ENCODE results near the gene TMSB10. TPM values are rescaled to one million over a fixed set of nuclear protein-coding genes. Genes with fewer than 3 reads are reported as not detected.

TMSB10 gene
- polyA plus RNA-seq, 4 donors: 1,047 to 3,566 (median 2,651) TPM

GRCh38 chr2:84891355-84892010 lies 14.0 kb upstream of the TMSB10 start:
- WGBS, 3 donors: 88 to 92% (median 88%) methylated on average over 12 of the region's 12 CpGs
- peaks cover 0 to 13% (median 5%) of the 10 kb centered on the region in 3 donors for H3K4me1 ChIP-seq (ENCODE audit: control insufficient read depth in 3 of 3, insufficient read depth in 2 of 3, low read depth in 1 of 3, low read length in 2 of 3)
- no peak overlapping the region for H3K4me3 ChIP-seq (ENCODE audit: low read depth in 1 of 3, low read length in 3 of 3)
- FAIRE-seq: no peak
- H3K27ac ChIP-seq (ENCODE audit: low read depth in 1 of 3, low read length in 2 of 3): no peak overlapping the region
- no peaks in the 10 kb centered on the region for H3K9me3 ChIP-seq (ENCODE audit: control insufficient read depth in 2 of 2, insufficient read depth in 1 of 2, low read depth in 1 of 2, low read length in 1 of 2)
- DNase-seq: no peak
- no peaks in the 10 kb centered on the region for H3K27me3 ChIP-seq (ENCODE audit: control insufficient read depth in 3 of 3, insufficient read depth in 3 of 3, low read length in 3 of 3)
- H3K36me3 ChIP-seq (ENCODE audit: control insufficient read depth in 3 of 3, insufficient read depth in 2 of 3, low read depth in 1 of 3, low read length in 3 of 3): no peaks in the 10 kb centered on the region

DNA sequence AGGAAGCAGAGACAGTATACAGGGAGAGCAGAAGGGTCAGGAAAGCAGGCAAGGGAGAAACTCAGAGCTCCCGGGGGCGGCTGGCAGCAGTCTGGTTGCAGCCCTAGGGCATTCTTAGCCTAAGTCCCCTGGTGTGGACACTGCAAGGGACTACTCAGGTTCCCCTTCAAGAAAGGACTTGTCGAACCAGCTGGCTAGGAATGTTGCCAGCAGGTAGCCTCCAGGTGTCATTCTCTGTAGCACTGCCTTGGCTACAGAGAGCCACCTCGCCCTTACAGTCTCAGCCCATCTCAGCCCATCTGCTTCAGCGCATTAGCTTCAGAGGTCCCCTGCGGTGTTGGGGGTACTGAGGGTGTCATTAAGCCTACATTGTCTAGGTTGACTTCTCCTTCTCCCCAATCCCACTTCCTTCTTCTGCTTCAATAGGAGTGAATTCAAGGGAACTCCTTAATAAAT lies 11.3 kb upstream of the TMSB10 start:
- peaks cover 0 to 2% (median 2%) of the 10 kb centered on the region in 3 donors for H3K4me1 ChIP-seq (ENCODE audit: control insufficient read depth in 3 of 3, insufficient read depth in 2 of 3, low read depth in 1 of 3, low read length in 2 of 3)
- WGBS, 3 donors: 61 to 83% (median 76%) methylated on average over 6 of the region's 6 CpGs
- no peaks in the 10 kb centered on the region for H3K36me3 ChIP-seq (ENCODE audit: control insufficient read depth in 3 of 3, insufficient read depth in 2 of 3, low read depth in 1 of 3, low read length in 3 of 3)
- FAIRE-seq (no peak), DNase-seq (no peak)
- H3K27ac ChIP-seq (ENCODE audit: low read depth in 1 of 3, low read length in 2 of 3): no peak overlapping the region
- H3K27me3 ChIP-seq (ENCODE audit: control insufficient read depth in 3 of 3, insufficient read depth in 3 of 3, low read length in 3 of 3): no peaks in the 10 kb centered on the region
- no peak overlapping the region for H3K4me3 ChIP-seq (ENCODE audit: low read depth in 1 of 3, low read length in 3 of 3)
- no peaks in the 10 kb centered on the region for H3K9me3 ChIP-seq (ENCODE audit: control insufficient read depth in 2 of 2, insufficient read depth in 1 of 2, low read depth in 1 of 2, low read length in 1 of 2)

- Histone ChIP-seq H3K36me3 (ENCODE audit: control insufficient read depth in 3 of 3, insufficient read depth in 2 of 3, low read depth in 1 of 3, low read length in 3 of 3) (no peaks in the 10 kb centered on the region), H3K4me3 (ENCODE audit: low read depth in 1 of 3, low read length in 3 of 3) (no peak overlapping the region), H3K27me3 (ENCODE audit: control insufficient read depth in 3 of 3, insufficient read depth in 3 of 3, low read length in 3 of 3) (no peaks in the 10 kb centered on the region), H3K9me3 (ENCODE audit: control insufficient read depth in 2 of 2, insufficient read depth in 1 of 2, low read depth in 1 of 2, low read length in 1 of 2) (no peaks in the 10 kb centered on the region), H3K4me1 (ENCODE audit: control insufficient read depth in 3 of 3, insufficient read depth in 2 of 3, low read depth in 1 of 3, low read length in 2 of 3) (no peaks in the 10 kb centered on the region), H3K27ac (ENCODE audit: low read depth in 1 of 3, low read length in 2 of 3) (peak overlapping the region in 1 of 3 donors; percentile 12)
- no peak for DNase-seq
- 57 to 89% (median 73%) methylated on average over 7 of the region's 7 CpGs for WGBS, 3 donors
- FAIRE-seq: no peak
These were observed 10.5 kb upstream of the TMSB10 start for GRCh38 chr2:84894758-84895520.

- DNase-seq (no peak), FAIRE-seq (no peak)
- Histone ChIP-seq H3K4me1 (ENCODE audit: control insufficient read depth in 3 of 3, insufficient read depth in 2 of 3, low read depth in 1 of 3, low read length in 2 of 3) (no peaks in the 10 kb centered on the region), H3K36me3 (ENCODE audit: control insufficient read depth in 3 of 3, insufficient read depth in 2 of 3, low read depth in 1 of 3, low read length in 3 of 3) (no peaks in the 10 kb centered on the region), H3K27me3 (ENCODE audit: control insufficient read depth in 3 of 3, insufficient read depth in 3 of 3, low read length in 3 of 3) (no peaks in the 10 kb centered on the region), H3K27ac (ENCODE audit: low read depth in 1 of 3, low read length in 2 of 3) (no peak overlapping the region), H3K4me3 (ENCODE audit: low read depth in 1 of 3, low read length in 3 of 3) (no peak overlapping the region), H3K9me3 (ENCODE audit: control insufficient read depth in 2 of 2, insufficient read depth in 1 of 2, low read depth in 1 of 2, low read length in 1 of 2) (no peaks in the 10 kb centered on the region)
- 69 to 94% (median 88%) methylated on average over 2 of the region's 2 CpGs for WGBS, 3 donors
These were observed 8.9 kb upstream of the TMSB10 start for GRCh38 chr2:84896567-84896966.

- peak overlapping the region in 1 of 3 donors; percentile 27 for H3K27ac ChIP-seq (ENCODE audit: low read depth in 1 of 3, low read length in 2 of 3)
- WGBS, 3 donors: 60 to 90% (median 67%) methylated on average over 1 of the region's 1 CpG
These were observed 7.7 kb upstream of the TMSB10 start for GRCh38 chr2:84897773-84898172.

GRCh38 chr2:84899304-84900204 lies 5.9 kb upstream of the TMSB10 start:
- FAIRE-seq (no peak), DNase-seq (no peak)
- WGBS, 3 donors: 79 to 89% (median 85%) methylated on average over 8 of the region's 8 CpGs
- Histone ChIP-seq H3K4me3 (ENCODE audit: low read depth in 1 of 3, low read length in 3 of 3) (no peak overlapping the region), H3K4me1 (ENCODE audit: control insufficient read depth in 3 of 3, insufficient read depth in 2 of 3, low read depth in 1 of 3, low read length in 2 of 3) (peaks cover 0 to 3% (median 2%) of the 10 kb centered on the region in 3 donors), H3K36me3 (ENCODE audit: control insufficient read depth in 3 of 3, insufficient read depth in 2 of 3, low read depth in 1 of 3, low read length in 3 of 3) (no peaks in the 10 kb centered on the region), H3K27ac (ENCODE audit: low read depth in 1 of 3, low read length in 2 of 3) (peak overlapping the region in 1 of 3 donors; percentile 37), H3K27me3 (ENCODE audit: control insufficient read depth in 3 of 3, insufficient read depth in 3 of 3, low read length in 3 of 3) (no peaks in the 10 kb centered on the region), H3K9me3 (ENCODE audit: control insufficient read depth in 2 of 2, insufficient read depth in 1 of 2, low read depth in 1 of 2, low read length in 1 of 2) (no peaks in the 10 kb centered on the region)

More at GRCh38 chr2:84897773-84898172, 7.7 kb upstream of the TMSB10 start:
- FAIRE-seq: no peak
- Histone ChIP-seq H3K9me3 (ENCODE audit: control insufficient read depth in 2 of 2, insufficient read depth in 1 of 2, low read depth in 1 of 2, low read length in 1 of 2) (no peaks in the 10 kb centered on the region), H3K4me3 (ENCODE audit: low read depth in 1 of 3, low read length in 3 of 3) (no peak overlapping the region), H3K36me3 (ENCODE audit: control insufficient read depth in 3 of 3, insufficient read depth in 2 of 3, low read depth in 1 of 3, low read length in 3 of 3) (no peaks in the 10 kb centered on the region), H3K4me1 (ENCODE audit: control insufficient read depth in 3 of 3, insufficient read depth in 2 of 3, low read depth in 1 of 3, low read length in 2 of 3) (peaks cover 0 to 3% (median 0%) of the 10 kb centered on the region in 3 donors), H3K27me3 (ENCODE audit: control insufficient read depth in 3 of 3, insufficient read depth in 3 of 3, low read length in 3 of 3) (no peaks in the 10 kb centered on the region)
- DNase-seq: no peak

GRCh38 chr2:84900971-84901370 lies 4.5 kb upstream of the TMSB10 start:
- no peak for FAIRE-seq
- peaks cover 0 to 4% (median 3%) of the 10 kb centered on the region in 3 donors for H3K4me1 ChIP-seq (ENCODE audit: control insufficient read depth in 3 of 3, insufficient read depth in 2 of 3, low read depth in 1 of 3, low read length in 2 of 3)
- no peaks in the 10 kb centered on the region for H3K9me3 ChIP-seq (ENCODE audit: control insufficient read depth in 2 of 2, insufficient read depth in 1 of 2, low read depth in 1 of 2, low read length in 1 of 2)
- no peak for DNase-seq
- H3K4me3 ChIP-seq (ENCODE audit: low read depth in 1 of 3, low read length in 3 of 3): no peak overlapping the region
- no peaks in the 10 kb centered on the region for H3K27me3 ChIP-seq (ENCODE audit: control insufficient read depth in 3 of 3, insufficient read depth in 3 of 3, low read length in 3 of 3)
- no peaks in the 10 kb centered on the region for H3K36me3 ChIP-seq (ENCODE audit: control insufficient read depth in 3 of 3, insufficient read depth in 2 of 3, low read depth in 1 of 3, low read length in 3 of 3)
- no peak overlapping the region for H3K27ac ChIP-seq (ENCODE audit: low read depth in 1 of 3, low read length in 2 of 3)
- 86 to 91% (median 89%) methylated on average over 1 of the region's 1 CpG for WGBS, 3 donors

DNA sequence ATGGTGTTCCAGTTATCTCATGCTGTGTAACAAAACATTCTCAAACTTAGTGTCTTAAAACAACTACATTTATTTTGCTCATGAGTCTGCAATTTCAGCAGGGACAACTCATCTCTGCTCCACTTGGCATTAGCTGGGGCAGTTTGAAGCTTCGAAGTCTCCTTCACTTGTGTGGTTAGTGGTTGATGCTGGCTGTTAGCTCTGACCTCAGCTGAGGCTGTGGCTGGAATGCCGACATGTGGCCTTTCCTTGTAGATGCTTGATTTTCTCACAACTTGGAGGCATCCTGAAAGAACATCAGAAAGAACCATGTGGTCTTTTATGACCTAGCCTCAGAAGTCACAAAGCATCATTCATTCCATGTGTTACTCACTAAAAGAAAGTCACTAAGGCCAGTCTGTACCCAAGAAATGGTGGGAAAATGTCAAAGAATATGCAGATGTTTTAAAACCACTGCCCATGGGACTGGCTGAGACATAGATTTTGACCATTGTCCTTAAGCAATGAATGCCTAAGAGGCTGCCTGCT lies 3.8 kb upstream of the TMSB10 start:
- FAIRE-seq: no peak
- H3K4me1 ChIP-seq (ENCODE audit: control insufficient read depth in 3 of 3, insufficient read depth in 2 of 3, low read depth in 1 of 3, low read length in 2 of 3): peaks cover 0 to 4% (median 3%) of the 10 kb centered on the region in 3 donors
- 79 to 89% (median 80%) methylated on average over 2 of the region's 2 CpGs for WGBS, 3 donors
- H3K9me3 ChIP-seq (ENCODE audit: control insufficient read depth in 2 of 2, insufficient read depth in 1 of 2, low read depth in 1 of 2, low read length in 1 of 2): no peaks in the 10 kb centered on the region
- H3K27ac ChIP-seq (ENCODE audit: low read depth in 1 of 3, low read length in 2 of 3): no peak overlapping the region
- no peak for DNase-seq
- peaks cover 0 to 6% (median 0%) of the 10 kb centered on the region in 3 donors for H3K36me3 ChIP-seq (ENCODE audit: control insufficient read depth in 3 of 3, insufficient read depth in 2 of 3, low read depth in 1 of 3, low read length in 3 of 3)
- no peaks in the 10 kb centered on the region for H3K27me3 ChIP-seq (ENCODE audit: control insufficient read depth in 3 of 3, insufficient read depth in 3 of 3, low read length in 3 of 3)
- no peak overlapping the region for H3K4me3 ChIP-seq (ENCODE audit: low read depth in 1 of 3, low read length in 3 of 3)
